HG02678 (cell line): Measurements from ENCODE around the gene RNU5B-1.
A peak's percentile ranks its signal among the peaks of the same experiment; 100 is the strongest.

ENCODE experiments used
- ATAC-seq: cut with Tn5 transposase; IDR thresholded peaks from one replicate; pipeline ENCODE4 v1.9.1; 2021; ENCODE audit warnings: mild to moderate bottlenecking, moderate library complexity; ENCODE audit not compliant: unreplicated experiment

Gene RNU5B-1

DNA sequence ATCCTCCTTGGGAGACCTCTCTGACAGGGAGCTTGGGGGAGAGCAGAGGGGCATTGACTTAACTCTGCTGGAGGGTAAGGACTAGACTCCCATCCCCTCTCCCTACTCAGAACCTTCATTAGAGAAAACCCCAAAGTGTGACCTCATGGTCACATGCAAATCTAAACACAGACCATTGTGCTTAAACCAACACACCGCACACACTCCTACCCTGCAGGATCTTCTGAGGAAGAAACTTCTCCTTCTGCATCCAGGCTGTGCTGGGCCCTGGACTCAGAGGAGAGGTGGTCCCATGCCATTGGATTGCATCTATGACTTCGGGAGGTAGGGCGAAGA, 17.0 kb upstream of the RNU5B-1 start:
- no peak for ATAC-seq

- no peak for ATAC-seq
These were observed 15.1 kb upstream of the RNU5B-1 start for GRCh38 chr15:65289261-65289854.

DNA sequence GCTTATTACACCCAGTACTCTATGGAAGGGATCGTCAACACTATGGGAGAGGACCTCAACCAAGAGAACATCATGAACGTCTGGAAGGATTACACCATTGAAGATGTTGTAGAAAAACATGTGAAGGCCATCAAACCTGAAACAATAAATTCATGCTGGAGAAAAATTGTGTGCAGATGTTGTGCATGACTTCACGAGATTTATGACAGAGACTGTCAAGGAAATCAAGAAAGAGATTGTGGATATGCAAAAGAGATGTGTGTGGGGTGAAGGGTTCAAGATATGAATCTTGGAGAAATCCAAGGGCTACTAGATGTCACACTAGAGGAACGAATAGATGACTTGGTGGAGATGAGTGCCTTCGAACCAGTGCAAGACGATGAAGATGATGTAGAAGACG, 14.2 kb upstream of the RNU5B-1 start:
- no peak for ATAC-seq

GRCh38 chr15:65292938-65293518, 11.4 kb upstream of the RNU5B-1 start:
- no peak for ATAC-seq

GRCh38 chr15:65298731-65299130, 5.7 kb upstream of the RNU5B-1 start:
- no peak for ATAC-seq

- ATAC-seq = no peak
These were observed 3.5 kb upstream of the RNU5B-1 start for GRCh38 chr15:65300924-65301441.

GRCh38 chr15:65302061-65302460, 2.4 kb upstream of the RNU5B-1 start:
- ATAC-seq = no peak

- peak; percentile 11 for ATAC-seq
These were observed 643 bp upstream of the RNU5B-1 start for GRCh38 chr15:65303687-65304380.

- ATAC-seq = peak; percentile 36
These were observed 777 bp downstream of the RNU5B-1 start for GRCh38 chr15:65305150-65305758.

DNA sequence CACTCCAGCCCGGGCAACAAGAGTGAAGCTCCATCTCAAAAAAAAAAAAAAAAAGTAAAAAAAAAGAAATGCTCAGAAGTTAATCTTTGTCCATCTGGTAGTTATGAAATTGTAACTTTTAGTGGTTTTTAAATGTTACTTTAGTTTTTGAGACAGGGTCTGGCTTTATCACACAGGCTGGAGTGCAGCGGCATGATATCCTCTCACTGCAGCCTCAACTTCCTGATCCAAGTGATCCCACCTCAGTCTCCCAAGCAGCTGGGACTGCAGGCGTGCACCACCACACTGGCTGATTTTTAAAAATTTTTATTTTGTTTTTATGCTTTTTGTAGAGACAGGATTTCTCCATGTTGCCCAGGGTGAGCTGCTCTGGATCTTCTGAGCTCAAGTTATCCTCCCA, 1.3 kb downstream of the RNU5B-1 start:
- ATAC-seq = no peak

GRCh38 chr15:65306551-65306950, 2.1 kb downstream of the RNU5B-1 start:
- ATAC-seq = no peak

DNA sequence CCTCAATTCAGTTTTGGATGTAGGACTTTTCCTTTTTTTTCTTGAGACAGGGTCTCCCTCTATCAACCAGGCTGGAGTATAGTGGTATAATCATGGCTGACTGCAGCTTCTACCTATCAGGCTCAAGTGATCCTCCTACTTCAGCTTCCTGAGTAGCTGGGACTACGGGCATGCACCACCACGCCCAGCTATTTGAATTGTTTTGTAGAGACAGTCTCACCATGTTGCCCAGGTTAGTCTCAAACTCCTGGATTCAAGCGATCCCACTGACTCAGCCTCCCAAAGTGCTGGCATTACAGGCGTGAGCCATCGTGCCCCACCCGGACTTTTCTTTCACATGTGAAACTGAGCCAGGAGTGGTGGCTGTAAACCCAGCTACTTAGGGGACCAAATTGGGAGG, 3.5 kb downstream of the RNU5B-1 start:
- ATAC-seq = no peak

DNA sequence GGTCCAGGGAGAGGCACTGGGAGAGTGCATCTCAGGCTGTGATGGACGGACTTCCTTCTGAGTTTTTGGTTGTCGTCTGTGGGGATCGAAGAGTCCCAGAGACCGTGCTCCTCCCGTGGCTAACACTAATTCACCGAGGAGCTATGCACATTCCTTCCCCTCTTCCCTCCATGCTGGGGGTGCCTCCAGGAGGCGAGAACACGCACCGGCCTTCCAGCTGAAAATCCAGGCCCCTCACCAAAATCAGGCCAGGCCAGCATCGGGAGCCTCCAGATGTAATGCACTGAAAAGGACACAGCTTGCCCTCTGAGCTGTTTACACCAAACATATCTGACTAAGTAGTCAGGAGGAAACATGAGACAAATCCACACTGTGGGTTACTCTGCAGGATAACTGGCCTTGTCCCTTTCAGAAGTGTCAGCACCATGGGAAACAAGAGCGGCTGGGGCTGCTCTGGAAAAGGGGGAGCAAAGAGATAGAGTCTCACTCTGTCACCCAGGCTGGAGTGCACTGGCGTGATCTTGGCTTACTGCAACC, 5.5 kb downstream of the RNU5B-1 start:
- no peak for ATAC-seq

DNA sequence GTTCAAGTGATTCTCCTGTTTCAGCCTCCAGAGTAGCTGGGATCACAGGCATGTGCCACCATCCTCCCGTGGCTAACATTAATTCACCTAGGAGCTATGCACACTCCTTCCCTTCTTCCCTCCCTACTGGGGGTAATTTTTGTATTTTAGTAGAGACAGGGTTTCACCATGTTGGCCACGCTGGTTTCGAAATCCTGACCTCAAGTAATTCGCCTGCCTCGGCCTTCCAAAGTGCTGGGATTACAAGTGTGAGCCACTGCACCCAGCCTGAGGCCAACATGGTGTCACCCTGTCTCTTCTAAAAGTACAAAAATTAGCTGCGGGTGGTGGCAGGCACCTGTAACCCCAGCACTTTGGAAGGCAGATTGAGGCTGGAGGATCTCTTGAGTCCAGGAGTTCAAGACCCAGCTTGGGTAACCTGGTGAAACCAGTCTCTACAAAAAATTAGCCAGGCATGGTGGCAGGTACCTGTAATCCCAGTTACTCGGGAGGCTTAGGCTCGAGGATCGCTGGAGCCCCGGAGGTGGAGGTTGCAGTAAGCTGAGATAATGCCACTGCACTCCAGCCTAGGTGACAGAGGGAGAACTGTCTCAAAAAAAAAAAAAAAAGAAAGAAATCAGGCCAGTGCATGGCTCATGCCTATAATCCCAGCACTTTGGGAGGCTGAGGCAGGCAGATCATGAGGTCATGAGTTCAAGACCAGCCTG, 6.1 kb downstream of the RNU5B-1 start:
- no peak for ATAC-seq

- no peak for ATAC-seq
These were observed 7.3 kb downstream of the RNU5B-1 start for GRCh38 chr15:65311760-65312159.

DNA sequence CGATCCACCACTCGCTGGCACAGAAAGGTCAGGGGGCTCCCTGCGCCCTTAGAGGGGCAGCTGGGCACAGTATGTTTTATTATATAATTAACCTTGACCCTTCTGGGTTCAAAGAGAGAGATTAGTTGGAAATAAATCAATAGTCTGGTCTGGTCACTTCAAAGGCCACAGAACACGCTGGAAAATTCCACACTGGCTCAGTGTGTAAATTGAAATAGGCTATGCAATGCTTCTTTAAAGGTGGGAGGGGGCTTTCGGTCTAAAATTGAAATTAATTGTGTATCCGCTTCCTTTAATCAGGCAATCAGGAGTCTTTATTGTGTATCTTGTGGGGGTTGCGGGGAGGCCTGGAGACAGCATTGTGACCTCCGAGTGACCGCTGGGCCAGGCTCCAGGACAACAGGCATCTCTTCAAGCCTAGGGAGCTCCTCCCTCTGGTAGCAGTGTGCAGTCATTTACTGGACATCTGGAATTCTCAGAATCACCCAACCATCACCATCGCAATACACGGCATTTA, 8.0 kb downstream of the RNU5B-1 start:
- ATAC-seq = no peak

GRCh38 chr15:65318870-65319356, 14.4 kb downstream of the RNU5B-1 start:
- peak; percentile 55 for ATAC-seq

GRCh38 chr15:65323071-65323511, 18.6 kb downstream of the RNU5B-1 start:
- no peak for ATAC-seq

GRCh38 chr15:65326117-65326526, 21.6 kb downstream of the RNU5B-1 start:
- no peak for ATAC-seq

DNA sequence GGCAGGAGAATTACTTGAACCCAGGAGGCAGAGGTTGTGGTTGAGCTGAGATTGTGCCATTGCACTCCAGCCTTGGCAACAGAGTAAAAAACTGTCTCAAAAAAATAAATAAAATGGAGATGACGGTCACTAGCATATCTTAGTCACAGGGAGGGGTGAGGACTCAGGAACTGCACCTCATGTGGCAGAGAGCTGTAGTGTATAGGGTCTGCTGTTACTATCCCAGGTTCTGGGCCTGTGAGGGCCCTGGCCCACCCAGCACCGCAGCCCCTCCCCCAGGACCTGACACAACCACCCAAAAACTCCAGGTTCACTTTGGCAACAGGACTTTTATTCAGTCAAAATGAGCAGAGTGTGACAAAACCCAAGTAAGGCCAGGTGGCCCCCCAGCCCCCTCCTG, 22.3 kb downstream of the RNU5B-1 start:
- ATAC-seq = no peak
